Measurements from ENCODE around the gene CACNA1D.

- no peak for TF ChIP-seq POLR2AphosphoS5 (IDR thresholded peaks at IDR 0.05; ENCODE audit: low read depth, low read length)
- no peak for TF ChIP-seq ELF1 (IDR thresholded peaks at IDR 0.05; ENCODE audit: borderline replicate concordance, low read depth)
- no peak for TF ChIP-seq EZH2 (IDR thresholded peaks at IDR 0.05)
- no peak for TF ChIP-seq EZH2phosphoT487 (IDR thresholded peaks at IDR 0.05; ENCODE audit: borderline replicate concordance)
- TF ChIP-seq, protein P1, sequence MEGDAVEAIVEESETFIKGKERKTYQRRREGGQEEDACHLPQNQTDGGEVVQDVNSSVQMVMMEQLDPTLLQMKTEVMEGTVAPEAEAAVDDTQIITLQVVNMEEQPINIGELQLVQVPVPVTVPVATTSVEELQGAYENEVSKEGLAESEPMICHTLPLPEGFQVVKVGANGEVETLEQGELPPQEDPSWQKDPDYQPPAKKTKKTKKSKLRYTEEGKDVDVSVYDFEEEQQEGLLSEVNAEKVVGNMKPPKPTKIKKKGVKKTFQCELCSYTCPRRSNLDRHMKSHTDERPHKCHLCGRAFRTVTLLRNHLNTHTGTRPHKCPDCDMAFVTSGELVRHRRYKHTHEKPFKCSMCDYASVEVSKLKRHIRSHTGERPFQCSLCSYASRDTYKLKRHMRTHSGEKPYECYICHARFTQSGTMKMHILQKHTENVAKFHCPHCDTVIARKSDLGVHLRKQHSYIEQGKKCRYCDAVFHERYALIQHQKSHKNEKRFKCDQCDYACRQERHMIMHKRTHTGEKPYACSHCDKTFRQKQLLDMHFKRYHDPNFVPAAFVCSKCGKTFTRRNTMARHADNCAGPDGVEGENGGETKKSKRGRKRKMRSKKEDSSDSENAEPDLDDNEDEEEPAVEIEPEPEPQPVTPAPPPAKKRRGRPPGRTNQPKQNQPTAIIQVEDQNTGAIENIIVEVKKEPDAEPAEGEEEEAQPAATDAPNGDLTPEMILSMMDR (IDR thresholded peaks at IDR 0.05 in 2 of 3, conservative IDR thresholded peaks at IDR 0.05 in 1 of 3; ENCODE audit: borderline replicate concordance in 1 of 3, insufficient read depth in 1 of 3, low read depth in 2 of 3, low read length in 2 of 3), result no peak
- no peak for TF ChIP-seq POLR2A (IDR thresholded peaks at IDR 0.05; ENCODE audit: borderline replicate concordance, extremely low read depth, insufficient read depth, insufficient read length)
- TF ChIP-seq SIN3A (IDR thresholded peaks at IDR 0.05; ENCODE audit: low read depth), result no peak
- TF ChIP-seq REST (IDR thresholded peaks at IDR 0.05; ENCODE audit: low read depth), result no peak
- TF ChIP-seq JUND (IDR thresholded peaks at IDR 0.05), result no peak
- TF ChIP-seq MAX (IDR thresholded peaks at IDR 0.05), result no peak
- TF ChIP-seq TCF7L2 (IDR thresholded peaks at IDR 0.05; ENCODE audit: borderline replicate concordance, extremely low read depth, insufficient read depth, insufficient read length), result no peak
- no peak for TF ChIP-seq EGR1 (IDR thresholded peaks at IDR 0.05; ENCODE audit: low read depth)
- TF ChIP-seq CBX3 (IDR thresholded peaks at IDR 0.05; ENCODE audit: low read depth), result no peak
Observed at GRCh38 chr3:53651927-53652326, 157.5 kb downstream of the CACNA1D start.

Data from HCT116 (cell line).